ENCODE results near the gene DOCK11. TPM values are rescaled to one million over a fixed set of nuclear protein-coding genes. Genes with fewer than 3 reads are reported as not detected.

The DOCK11 gene
- total and polyA plus RNA-seq, 2 donors (not counting 3 experiments of a cell fraction or from before 2014, with no cell fraction given), result 0.37 to 0.86 TPM

DNA sequence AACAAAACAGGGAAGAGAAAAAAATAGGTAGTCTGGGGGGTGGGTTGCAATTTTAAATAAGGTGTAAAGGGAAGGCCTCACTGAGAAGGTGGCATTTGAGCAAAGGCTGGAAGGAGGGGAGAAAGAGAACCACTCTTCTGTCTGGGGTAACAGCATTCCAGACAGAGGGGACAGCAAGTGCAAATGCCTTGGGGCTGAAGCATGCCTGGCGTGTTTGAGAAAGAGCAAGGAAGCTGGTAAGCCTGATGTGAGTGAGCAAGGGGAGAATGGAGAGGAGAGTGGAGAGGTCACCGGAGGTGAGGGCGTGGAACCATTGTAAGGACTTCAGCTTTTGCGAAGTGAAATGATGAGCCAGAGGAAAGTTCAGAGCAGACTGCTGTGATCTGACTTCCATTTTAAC lies 19.7 kb upstream of the DOCK11 start:
- POLR2A ChIA-PET, result no interaction called here

More for the DNA sequence above, 19.7 kb upstream of the DOCK11 start:
- Histone ChIP-seq H3K36me3 (ENCODE audit: control insufficient read depth in 2 of 2, extremely low read depth in 1 of 2, insufficient read depth in 2 of 2, low read length in 2 of 2) (no peaks in the 10 kb centered on the region), H3K9me1 (replicated peaks; ENCODE audit: control insufficient read depth, extremely low read depth, insufficient read depth, low read length) (no peaks in the 10 kb centered on the region), H3K4me3 (replicated peaks in 1 of 3; ENCODE audit: insufficient read depth in 1 of 3, low read depth in 1 of 3, low read length in 3 of 3) (no peak overlapping the region), H3K27ac (ENCODE audit: insufficient read depth, low read depth, low read length) (no peak overlapping the region), H3K4me1 (ENCODE audit: control insufficient read depth, extremely low read depth, insufficient read depth, low read length) (no peaks in the 10 kb centered on the region), H2AFZ (ENCODE audit: low read depth, low read length) (no peak overlapping the region), H3K9ac (replicated peaks; ENCODE audit: extremely low read depth, insufficient read depth, low read length) (no peak overlapping the region), H3K4me2 (ENCODE audit: insufficient read depth, low read length) (no peak overlapping the region), H3K9me3 (replicated peaks; ENCODE audit: control insufficient read depth, insufficient read depth, low read length) (no peaks in the 10 kb centered on the region), H3K79me2 (ENCODE audit: control insufficient read depth, insufficient read depth, low read length) (no peaks in the 10 kb centered on the region), H3K27me3 (ENCODE audit: control insufficient read depth in 2 of 2, insufficient read depth in 2 of 2, low read length in 2 of 2) (no peaks in the 10 kb centered on the region), H4K20me1 (replicated peaks; ENCODE audit: control insufficient read depth, extremely low read depth, insufficient read depth, low read length) (no peaks in the 10 kb centered on the region)
- BruUV-seq (replicated peaks), result no TSS peak
- intact Hi-C loops (cut with micrococcal nuclease), result no loop called here
- FAIRE-seq, result no peak
- TF ChIP-seq, protein P1, sequence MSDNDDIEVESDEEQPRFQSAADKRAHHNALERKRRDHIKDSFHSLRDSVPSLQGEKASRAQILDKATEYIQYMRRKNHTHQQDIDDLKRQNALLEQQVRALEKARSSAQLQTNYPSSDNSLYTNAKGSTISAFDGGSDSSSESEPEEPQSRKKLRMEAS (IDR thresholded peaks at IDR 0.05; ENCODE audit: insufficient read depth, insufficient read length), result no peak
- TF ChIP-seq, protein P2, sequence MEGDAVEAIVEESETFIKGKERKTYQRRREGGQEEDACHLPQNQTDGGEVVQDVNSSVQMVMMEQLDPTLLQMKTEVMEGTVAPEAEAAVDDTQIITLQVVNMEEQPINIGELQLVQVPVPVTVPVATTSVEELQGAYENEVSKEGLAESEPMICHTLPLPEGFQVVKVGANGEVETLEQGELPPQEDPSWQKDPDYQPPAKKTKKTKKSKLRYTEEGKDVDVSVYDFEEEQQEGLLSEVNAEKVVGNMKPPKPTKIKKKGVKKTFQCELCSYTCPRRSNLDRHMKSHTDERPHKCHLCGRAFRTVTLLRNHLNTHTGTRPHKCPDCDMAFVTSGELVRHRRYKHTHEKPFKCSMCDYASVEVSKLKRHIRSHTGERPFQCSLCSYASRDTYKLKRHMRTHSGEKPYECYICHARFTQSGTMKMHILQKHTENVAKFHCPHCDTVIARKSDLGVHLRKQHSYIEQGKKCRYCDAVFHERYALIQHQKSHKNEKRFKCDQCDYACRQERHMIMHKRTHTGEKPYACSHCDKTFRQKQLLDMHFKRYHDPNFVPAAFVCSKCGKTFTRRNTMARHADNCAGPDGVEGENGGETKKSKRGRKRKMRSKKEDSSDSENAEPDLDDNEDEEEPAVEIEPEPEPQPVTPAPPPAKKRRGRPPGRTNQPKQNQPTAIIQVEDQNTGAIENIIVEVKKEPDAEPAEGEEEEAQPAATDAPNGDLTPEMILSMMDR (IDR thresholded peaks at IDR 0.05; ENCODE audit: extremely low read depth in 1 of 2, insufficient read depth in 1 of 2, low read depth in 1 of 2, low read length in 2 of 2), result no peak
- TF ChIP-seq EZH2 (IDR thresholded peaks at IDR 0.05; ENCODE audit: borderline replicate concordance, low read depth, low read length, severe bottlenecking) (no peak), GATA2 (IDR thresholded peaks at IDR 0.05; ENCODE audit: insufficient read depth, insufficient read length, low read depth, low read length) (no peak), POLR2A (IDR thresholded peaks at IDR 0.05; ENCODE audit: low read depth, low read length) (no peak), MYC (IDR thresholded peaks at IDR 0.05; ENCODE audit: low read depth, low read length) (no peak), POLR2AphosphoS5 (IDR thresholded peaks at IDR 0.05; ENCODE audit: insufficient read depth, low read depth, low read length) (no peak), FOS (IDR thresholded peaks at IDR 0.05; ENCODE audit: borderline replicate concordance, insufficient read depth, low read length) (no peak), JUN (IDR thresholded peaks at IDR 0.05; ENCODE audit: borderline replicate concordance, insufficient read depth, insufficient read length, low read depth) (no peak)
- no peak for DNase-seq (ENCODE audit: low read depth, low spot score)
- dilution Hi-C loops (cut with MboI; ENCODE audit: extremely low pct_ligation_motif_present, low sequenced_read_pairs), result no loop called here
- CTCF ChIA-PET, result no interaction called here
